GM10266 (cell line): Measurements from ENCODE around the gene EMC9.

Experiments used
- DNase-seq: peaks from one replicate; pipeline ENCODE4 v3.0.0; 2012; ENCODE audit errors: extremely low spot score
- TF ChIP-seq, protein P1 (sequence below): IDR thresholded peaks from 2 replicates; pipeline ENCODE4 v1.5.1; 2012; ENCODE audit warnings: mild to moderate bottlenecking, low read depth; ENCODE audit not compliant: control insufficient read depth, insufficient read depth; ENCODE audit errors: missing control alignments

The EMC9 gene, protein sequence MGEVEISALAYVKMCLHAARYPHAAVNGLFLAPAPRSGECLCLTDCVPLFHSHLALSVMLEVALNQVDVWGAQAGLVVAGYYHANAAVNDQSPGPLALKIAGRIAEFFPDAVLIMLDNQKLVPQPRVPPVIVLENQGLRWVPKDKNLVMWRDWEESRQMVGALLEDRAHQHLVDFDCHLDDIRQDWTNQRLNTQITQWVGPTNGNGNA

DNA sequence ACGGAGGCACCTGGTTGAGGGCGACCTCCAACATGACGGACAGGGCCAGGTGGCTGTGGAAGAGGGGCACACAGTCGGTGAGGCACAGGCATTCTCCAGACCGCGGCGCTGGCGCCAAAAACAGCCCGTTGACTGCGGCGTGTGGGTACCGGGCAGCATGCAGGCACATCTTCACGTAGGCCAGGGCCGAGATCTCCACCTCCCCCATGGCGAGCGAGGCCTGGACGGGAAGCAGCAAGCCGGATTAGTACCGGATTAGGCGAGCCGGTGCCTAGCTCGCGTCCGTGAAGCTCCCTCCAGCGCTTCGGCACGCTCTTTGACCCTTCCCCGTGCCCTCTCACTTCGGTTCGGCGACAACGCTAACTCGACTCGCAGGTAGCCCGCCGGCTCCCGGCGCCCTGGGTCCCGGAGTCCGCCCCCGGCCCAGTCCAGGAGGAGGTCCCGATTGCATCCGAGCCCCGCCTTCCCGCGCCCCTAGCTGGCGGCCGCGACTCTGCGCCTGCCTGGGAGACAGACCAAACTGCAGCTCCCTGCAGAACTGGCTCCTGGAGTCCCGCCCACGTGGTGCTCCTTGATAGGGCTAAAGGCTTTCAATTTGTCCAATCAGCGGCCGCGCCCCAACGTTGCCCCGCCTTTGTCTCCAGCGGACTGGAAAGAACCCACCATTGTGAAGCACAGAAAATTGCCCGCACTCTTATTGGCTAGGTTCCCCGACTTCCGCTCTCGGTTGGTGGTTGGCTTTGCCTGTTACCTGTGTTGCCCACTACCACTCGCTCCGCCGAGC lies at the start of gene EMC9:
Gene EMC9, minus strand, starts transcription at position 495 of the 784 bp plus-strand sequence. Its CDS starts 287 bp downstream, at position 208.
- DNase-seq: peak; percentile 96
- TF ChIP-seq, protein P1, sequence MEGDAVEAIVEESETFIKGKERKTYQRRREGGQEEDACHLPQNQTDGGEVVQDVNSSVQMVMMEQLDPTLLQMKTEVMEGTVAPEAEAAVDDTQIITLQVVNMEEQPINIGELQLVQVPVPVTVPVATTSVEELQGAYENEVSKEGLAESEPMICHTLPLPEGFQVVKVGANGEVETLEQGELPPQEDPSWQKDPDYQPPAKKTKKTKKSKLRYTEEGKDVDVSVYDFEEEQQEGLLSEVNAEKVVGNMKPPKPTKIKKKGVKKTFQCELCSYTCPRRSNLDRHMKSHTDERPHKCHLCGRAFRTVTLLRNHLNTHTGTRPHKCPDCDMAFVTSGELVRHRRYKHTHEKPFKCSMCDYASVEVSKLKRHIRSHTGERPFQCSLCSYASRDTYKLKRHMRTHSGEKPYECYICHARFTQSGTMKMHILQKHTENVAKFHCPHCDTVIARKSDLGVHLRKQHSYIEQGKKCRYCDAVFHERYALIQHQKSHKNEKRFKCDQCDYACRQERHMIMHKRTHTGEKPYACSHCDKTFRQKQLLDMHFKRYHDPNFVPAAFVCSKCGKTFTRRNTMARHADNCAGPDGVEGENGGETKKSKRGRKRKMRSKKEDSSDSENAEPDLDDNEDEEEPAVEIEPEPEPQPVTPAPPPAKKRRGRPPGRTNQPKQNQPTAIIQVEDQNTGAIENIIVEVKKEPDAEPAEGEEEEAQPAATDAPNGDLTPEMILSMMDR: peak; percentile 7

DNA sequence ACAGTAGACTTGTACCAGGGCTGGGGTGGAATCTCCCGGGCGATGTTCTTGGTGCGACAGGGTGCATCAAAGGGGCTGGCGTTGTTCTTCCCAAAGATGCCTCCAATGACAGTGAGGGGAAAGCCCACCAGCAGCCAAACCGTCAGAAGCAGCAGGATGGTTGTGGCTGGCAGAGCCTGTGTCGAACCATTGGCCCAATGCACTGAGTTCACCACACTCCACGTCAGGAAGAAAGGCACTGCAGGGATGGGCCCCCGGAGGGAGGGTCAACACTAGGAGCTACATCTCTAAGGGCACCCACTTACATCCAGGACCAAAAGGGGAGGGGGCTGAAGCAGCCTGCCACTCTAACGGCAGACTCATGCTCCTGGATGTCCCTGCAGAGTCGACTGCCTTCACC lies 49.0 kb upstream of the EMC9 start:
- TF ChIP-seq, protein P1: no peak
- DNase-seq: no peak

DNA sequence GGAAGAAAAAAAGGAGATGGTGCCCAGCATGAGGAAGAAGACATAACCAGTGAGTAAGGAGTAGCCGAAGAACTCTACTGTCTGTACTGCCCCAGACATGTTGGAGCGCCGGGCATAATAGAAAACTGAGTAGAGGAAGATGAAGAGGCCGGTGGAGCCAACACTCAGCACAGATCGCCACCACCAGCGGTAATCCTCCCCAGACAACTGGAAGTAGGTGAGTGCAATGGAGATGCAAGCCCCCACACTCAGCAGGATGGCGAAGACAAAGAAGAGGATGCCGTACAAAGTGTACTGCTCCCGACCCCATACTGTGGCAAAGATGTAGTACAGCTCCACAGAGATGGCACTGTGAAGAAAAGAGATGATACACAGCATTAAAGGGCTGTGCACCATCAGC lies 48.1 kb upstream of the EMC9 start:
- TF ChIP-seq, protein P1: no peak
- DNase-seq: no peak

DNA sequence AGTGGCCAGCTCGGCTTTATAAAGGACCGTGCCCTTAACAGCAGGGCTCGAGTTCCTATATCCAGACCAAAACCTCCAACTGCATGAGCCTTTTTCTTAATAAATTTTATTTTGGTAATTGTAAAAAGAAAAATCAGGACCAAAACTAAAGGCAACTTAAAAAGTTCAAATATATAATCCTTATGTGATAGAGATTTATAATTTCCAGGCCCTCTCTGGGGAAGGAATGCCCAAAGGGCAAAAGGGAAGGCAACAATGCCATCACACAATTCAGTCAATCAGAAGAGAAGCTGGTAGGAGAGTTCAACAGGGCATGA lies 47.6 kb upstream of the EMC9 start:
- TF ChIP-seq, protein P1: no peak
- DNase-seq: no peak

DNA sequence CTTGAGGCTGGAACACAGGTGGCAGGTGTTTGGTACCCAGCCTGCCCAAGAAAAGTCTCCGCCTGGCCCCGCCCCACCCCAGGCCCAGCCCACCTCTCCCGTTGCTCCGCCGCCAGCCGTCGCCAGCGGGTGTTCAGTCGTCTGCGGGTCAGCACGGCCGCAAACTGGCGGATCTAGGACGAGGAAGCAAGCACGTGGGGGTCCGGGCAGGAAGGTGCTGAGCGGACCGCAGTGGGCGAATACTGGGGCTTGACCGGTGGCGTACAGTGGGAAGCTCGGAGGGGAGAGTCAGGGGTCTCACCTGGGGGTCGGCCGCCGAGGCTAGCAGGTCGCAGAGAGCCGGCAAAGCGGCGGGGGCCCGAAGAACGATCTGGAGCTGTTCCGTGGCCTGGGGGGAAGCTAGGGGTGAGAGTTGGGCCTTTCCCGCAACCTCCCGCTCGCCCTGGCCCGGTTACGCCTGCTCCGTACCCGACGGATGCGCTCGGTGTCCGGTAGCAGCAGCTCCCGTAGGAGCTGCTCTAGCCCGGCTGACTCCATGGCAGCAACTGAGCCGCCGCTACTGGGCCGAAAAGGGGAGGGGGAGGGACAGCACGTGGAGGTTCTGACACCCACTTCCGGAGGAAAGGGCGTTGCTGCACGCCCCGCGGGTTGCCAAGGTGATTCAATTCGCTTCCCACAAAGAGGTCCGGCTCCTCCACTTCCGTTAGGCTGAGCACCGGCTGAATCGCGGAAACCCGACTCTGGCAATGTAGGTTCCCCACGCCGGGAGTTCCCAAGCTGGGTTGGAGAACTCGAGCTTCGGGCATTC lies 47.1 kb upstream of the EMC9 start, which contains the start of gene IPO4:
Gene IPO4, minus strand, starts transcription at position 566 of the 808 bp plus-strand sequence. Its CDS starts 29 bp downstream, at position 537.
- TF ChIP-seq, protein P1: no peak
- peak; percentile 98 for DNase-seq

DNA sequence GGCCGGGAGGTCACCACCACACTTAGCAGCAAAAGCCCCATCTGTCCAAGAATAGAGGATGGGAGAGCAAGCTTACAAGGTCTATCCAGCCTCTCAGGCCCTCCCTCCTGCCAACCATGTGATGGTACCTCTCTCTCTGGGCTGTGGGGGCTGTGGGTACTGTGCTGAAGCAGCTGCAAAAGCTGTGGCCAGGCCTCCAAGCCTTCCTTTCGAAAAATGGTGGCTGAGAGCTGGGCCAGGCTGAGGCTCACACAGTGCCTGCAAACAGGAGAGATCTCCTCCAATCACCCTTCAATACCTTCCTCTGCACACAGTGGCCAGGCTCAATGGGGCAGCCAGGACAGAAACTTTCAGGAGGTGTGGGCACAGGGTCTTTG lies 46.1 kb upstream of the EMC9 start:
- DNase-seq: no peak
- TF ChIP-seq, protein P1: no peak
